ENCODE results near the gene LRCH1. TPM values are rescaled to one million over a fixed set of nuclear protein-coding genes. Genes with fewer than 3 reads are reported as not detected.

Gene LRCH1
- total RNA-seq, 1 donor, result 6.9 TPM

- H3K27me3 ChIP-seq (ENCODE audit: insufficient read depth, low read length), result no peaks in the 10 kb centered on the region
- H3K79me2 ChIP-seq (ENCODE audit: insufficient read depth, low read length), result peaks cover 58% of the 10 kb centered on the region
- H3K4me3 ChIP-seq (ENCODE audit: insufficient read depth, low read length), result no peak overlapping the region
- H3K4me1 ChIP-seq (ENCODE audit: insufficient read depth, low read length), result peaks cover 20% of the 10 kb centered on the region
- no peaks in the 10 kb centered on the region for H3K9me3 ChIP-seq (ENCODE audit: low read depth, low read length)
- peak overlapping the region; percentile 39 for H3K4me2 ChIP-seq (ENCODE audit: insufficient read depth, low read length)
- TF ChIP-seq CTCF (IDR thresholded peaks at IDR 0.05; ENCODE audit: extremely low read depth, low read depth, low read length), result no peak
- peak overlapping the region; percentile 46 for H3K27ac ChIP-seq (ENCODE audit: low read depth, low read length)
- peak; percentile 65 for DNase-seq (ENCODE audit: insufficient read length, low spot score, missing footprints)
- no peaks in the 10 kb centered on the region for H4K20me1 ChIP-seq (ENCODE audit: insufficient read depth, low read length)
- peak overlapping the region; percentile 55 for H2AFZ ChIP-seq (ENCODE audit: low read length)
- H3K36me3 ChIP-seq (ENCODE audit: insufficient read depth, low read length), result no peaks in the 10 kb centered on the region
Measured at GRCh38 chr13:46633416-46633815, 80.4 kb downstream of the LRCH1 start.

DNA sequence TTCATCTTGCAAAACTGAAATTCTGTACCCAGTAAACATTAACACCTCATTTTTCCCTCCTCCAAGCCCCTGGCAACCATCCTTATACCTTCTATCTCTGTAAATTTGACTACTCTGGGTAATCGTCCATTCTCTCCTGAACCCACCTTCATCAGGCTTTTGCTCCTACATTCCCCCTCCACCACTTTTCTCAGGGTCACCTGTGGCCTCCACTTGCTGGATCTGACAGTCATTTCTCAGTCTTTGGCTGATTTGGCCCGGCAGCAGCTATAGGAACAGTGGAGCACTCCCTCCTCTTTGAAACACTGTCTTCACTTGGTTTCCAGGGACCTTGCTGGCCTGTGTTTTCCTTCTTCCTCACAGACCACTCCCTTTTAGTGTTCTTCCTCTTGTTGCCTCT, 83.5 kb downstream of the LRCH1 start:
- TF ChIP-seq CTCF (IDR thresholded peaks at IDR 0.05; ENCODE audit: extremely low read depth, low read depth, low read length), result no peak
- Histone ChIP-seq H3K9me3 (ENCODE audit: low read depth, low read length) (no peaks in the 10 kb centered on the region), H3K27ac (ENCODE audit: low read depth, low read length) (no peak overlapping the region), H3K4me3 (ENCODE audit: insufficient read depth, low read length) (no peak overlapping the region), H3K36me3 (ENCODE audit: insufficient read depth, low read length) (no peaks in the 10 kb centered on the region), H2AFZ (ENCODE audit: low read length) (no peak overlapping the region), H3K79me2 (ENCODE audit: insufficient read depth, low read length) (peaks cover 55% of the 10 kb centered on the region), H3K4me2 (ENCODE audit: insufficient read depth, low read length) (no peak overlapping the region), H3K27me3 (ENCODE audit: insufficient read depth, low read length) (no peaks in the 10 kb centered on the region), H3K4me1 (ENCODE audit: insufficient read depth, low read length) (peaks cover 42% of the 10 kb centered on the region), H4K20me1 (ENCODE audit: insufficient read depth, low read length) (peaks cover 2% of the 10 kb centered on the region)
- no peak for DNase-seq (ENCODE audit: insufficient read length, low spot score, missing footprints)

GRCh38 chr13:46637213-46637612, 84.2 kb downstream of the LRCH1 start:
- H3K79me2 ChIP-seq (ENCODE audit: insufficient read depth, low read length), result peaks cover 54% of the 10 kb centered on the region

GRCh38 chr13:46638262-46638661, 85.3 kb downstream of the LRCH1 start:
- Histone ChIP-seq H3K4me1 (ENCODE audit: insufficient read depth, low read length) (peaks cover 37% of the 10 kb centered on the region), H4K20me1 (ENCODE audit: insufficient read depth, low read length) (peaks cover 6% of the 10 kb centered on the region), H2AFZ (ENCODE audit: low read length) (no peak overlapping the region), H3K4me2 (ENCODE audit: insufficient read depth, low read length) (no peak overlapping the region), H3K27me3 (ENCODE audit: insufficient read depth, low read length) (no peaks in the 10 kb centered on the region), H3K27ac (ENCODE audit: low read depth, low read length) (no peak overlapping the region), H3K9me3 (ENCODE audit: low read depth, low read length) (no peaks in the 10 kb centered on the region), H3K4me3 (ENCODE audit: insufficient read depth, low read length) (no peak overlapping the region), H3K36me3 (ENCODE audit: insufficient read depth, low read length) (no peaks in the 10 kb centered on the region), H3K79me2 (ENCODE audit: insufficient read depth, low read length) (peaks cover 60% of the 10 kb centered on the region)
- DNase-seq (ENCODE audit: insufficient read length, low spot score, missing footprints), result no peak
- TF ChIP-seq CTCF (IDR thresholded peaks at IDR 0.05; ENCODE audit: extremely low read depth, low read depth, low read length), result no peak

More at GRCh38 chr13:46637213-46637612, 84.2 kb downstream of the LRCH1 start:
- H3K36me3 ChIP-seq (ENCODE audit: insufficient read depth, low read length), result no peaks in the 10 kb centered on the region
- no peak overlapping the region for H3K27ac ChIP-seq (ENCODE audit: low read depth, low read length)
- no peaks in the 10 kb centered on the region for H3K9me3 ChIP-seq (ENCODE audit: low read depth, low read length)
- no peaks in the 10 kb centered on the region for H3K27me3 ChIP-seq (ENCODE audit: insufficient read depth, low read length)
- peaks cover 47% of the 10 kb centered on the region for H3K4me1 ChIP-seq (ENCODE audit: insufficient read depth, low read length)
- DNase-seq (ENCODE audit: insufficient read length, low spot score, missing footprints), result no peak
- peaks cover 2% of the 10 kb centered on the region for H4K20me1 ChIP-seq (ENCODE audit: insufficient read depth, low read length)
- no peak for TF ChIP-seq CTCF (IDR thresholded peaks at IDR 0.05; ENCODE audit: extremely low read depth, low read depth, low read length)
- H3K4me2 ChIP-seq (ENCODE audit: insufficient read depth, low read length), result no peak overlapping the region
- no peak overlapping the region for H3K4me3 ChIP-seq (ENCODE audit: insufficient read depth, low read length)
- no peak overlapping the region for H2AFZ ChIP-seq (ENCODE audit: low read length)
